Inflammatory macrophage treated with lipopolysaccharide for 1 hour (primary cell): ENCODE measurements around the gene NECAB2.

Experiments used
- DNase-seq, 2 donors: peaks; one replicate each; pipeline ENCODE4 v3.0.0-alpha.2; 2020 to 2022

The NECAB2 gene

DNA sequence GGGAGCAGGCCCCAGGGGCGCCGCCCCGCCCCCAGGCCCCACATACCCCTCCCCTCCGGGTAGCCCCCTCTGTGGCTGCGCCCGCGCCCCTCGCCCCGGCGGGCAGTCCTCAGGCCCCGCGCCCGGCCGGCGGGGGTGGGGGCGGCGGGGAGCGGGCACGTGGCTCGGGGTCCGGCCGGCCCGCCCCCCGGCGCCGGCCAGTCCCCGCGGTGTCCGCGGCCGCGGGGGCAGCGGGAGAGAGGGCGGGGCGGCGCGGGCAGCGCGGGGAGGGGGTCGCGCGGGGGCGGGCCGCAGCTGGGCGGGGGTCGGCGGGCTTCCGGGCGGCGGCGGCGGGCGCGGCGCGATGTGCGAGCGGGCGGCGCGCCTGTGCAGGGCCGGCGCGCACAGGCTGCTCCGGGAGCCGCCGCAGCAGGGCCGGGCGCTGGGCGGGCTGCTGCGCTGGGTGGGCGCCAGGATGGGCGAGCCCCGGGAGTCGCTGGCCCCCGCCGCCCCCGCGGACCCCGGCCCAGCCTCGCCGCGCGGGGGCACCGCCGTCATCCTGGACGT is 335 bp downstream of the NECAB2 start:
- DNase-seq, result no peak

DNA sequence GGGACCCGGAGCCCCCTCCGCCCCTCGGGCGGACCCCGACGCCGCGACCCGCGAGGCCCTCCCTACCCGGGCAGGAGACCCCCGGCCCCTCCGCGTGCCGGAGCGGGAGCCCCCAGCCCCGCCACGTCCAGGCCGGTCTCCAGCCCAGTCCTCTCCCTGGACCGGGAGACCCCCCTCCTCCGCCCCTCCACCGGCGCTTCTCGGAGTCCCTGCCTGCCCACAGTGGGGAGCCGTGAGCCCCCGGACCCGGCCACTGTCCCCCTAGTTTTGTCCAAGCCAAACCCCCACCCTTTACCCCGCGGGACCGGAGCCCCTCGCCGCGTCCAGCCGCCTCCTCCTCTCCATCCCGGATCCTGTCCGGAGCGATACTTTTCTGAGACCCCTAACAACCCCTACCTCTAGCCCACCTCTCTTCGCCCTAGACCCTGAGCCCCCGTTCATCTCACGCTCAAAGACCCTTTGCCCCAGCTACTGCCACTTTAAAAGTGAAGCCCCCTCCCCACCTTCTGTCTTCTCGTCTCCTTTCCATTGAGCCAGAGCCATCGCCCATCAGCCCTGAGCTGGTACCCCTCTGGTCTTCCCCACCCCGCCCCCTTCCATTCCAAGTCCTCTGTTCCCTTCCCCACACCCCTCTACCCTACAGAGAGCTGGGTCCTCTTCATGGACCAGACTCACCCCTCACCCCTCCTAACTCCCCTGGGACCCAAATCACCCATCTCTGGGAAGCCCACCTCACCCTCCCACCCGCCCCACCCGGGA is 1.0 kb downstream of the NECAB2 start:
- no peak for DNase-seq

DNA sequence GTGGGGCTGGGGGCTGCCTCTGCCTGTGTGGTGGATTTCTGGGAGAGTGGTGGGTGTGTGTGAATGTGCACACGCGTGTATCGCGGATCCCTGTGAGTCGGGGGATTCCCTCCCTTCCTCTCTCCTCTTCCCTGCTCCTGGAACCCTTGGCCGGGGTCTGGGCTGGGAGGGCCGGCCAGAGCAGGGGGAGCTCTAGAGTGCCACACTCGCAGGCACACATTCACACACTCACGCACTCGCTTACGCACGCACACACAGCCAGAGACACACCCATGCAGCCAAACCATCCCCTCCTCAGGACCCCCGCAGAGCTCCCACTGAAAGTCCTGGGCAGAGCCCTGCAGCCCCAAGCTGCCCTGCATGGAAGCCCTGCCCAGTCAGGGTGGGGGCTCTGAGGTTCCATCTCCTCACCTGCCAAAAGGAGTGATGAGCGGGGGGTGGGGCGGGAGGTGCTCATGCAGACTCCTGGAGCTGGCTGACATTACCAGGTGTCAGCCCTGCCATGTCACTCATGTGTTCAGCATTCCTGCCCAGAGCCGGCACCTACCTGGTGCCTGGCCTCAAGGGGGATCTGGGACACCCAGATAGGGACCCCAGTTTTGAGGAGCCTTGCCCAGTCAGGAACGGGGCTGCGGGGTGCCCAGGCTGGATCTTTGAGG is 1.9 kb downstream of the NECAB2 start:
- DNase-seq, result no peak

GRCh38 chr16:83970430-83970815 is 2.4 kb downstream of the NECAB2 start:
- no peak for DNase-seq

DNA sequence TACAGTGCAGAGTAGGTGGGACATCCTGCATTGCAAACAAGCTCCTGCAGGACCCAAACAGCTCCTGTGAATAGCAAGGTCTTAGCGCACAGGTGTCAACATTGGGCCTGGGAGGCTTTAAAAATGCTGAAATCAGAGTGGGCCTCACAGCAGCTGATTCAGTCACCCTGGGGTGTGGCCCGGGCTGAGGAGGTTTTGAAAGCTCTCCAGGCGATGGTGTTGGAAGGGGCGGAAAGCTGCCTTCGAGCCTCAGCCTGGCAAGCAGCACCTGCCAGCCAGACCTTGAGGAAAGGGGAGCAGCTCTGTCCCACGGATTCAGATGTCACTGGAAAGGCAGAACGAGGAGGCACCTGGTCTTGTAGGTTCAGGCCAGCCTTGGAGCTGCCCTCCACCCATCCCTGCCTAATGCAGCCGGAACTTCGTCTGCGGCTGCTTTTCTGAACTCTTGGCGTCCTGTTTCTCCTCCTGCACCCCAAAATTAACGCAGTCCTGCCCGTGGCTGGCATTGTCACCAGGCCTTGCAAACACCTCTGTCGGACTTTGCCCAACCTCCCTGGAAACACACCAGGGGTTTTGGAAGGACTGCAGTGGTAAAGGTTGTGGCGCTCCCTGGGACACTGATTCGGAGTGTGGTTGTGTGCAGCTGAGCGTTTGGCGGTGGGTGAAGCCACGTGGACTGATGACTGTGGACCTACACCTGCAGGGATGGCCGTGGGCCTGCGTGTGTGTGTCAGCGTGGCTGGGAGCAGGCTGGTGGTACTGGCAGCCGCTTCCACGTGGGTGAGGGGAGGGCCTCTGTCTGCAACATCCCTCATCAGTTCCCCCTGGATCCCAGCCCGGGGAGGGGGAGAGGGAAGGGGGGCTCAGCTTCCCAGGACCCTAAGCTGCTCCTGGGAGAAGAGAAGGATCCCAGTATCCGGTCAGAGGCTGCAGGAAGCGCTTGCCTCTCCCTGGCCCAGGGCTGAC is 3.4 kb downstream of the NECAB2 start:
- no peak for DNase-seq

GRCh38 chr16:83972256-83973008 is 4.4 kb downstream of the NECAB2 start:
- DNase-seq, result no peak

- no peak for DNase-seq
These were observed 5.0 kb downstream of the NECAB2 start for GRCh38 chr16:83973077-83973476.

GRCh38 chr16:83973581-83974385 is 5.7 kb downstream of the NECAB2 start:
- DNase-seq, result no peak

DNA sequence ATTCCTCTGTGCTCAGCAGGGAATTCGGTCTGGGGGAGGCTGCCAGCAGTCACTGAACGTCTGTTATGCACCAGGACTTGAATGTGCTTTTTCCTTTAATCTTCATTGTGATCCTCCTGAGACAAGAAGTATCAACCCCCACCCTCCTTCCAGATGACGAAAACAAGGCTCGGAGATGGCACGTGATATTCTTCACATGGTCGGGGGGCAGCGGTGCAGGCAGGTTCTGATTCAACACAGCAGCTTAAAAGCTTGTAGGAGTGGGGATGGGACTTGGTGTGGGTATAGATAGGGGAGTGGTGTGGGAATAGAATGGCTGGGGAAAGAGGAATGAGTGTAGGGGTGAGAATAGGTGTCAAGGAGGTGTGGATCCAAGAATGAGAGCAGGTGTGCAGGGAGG is 6.4 kb downstream of the NECAB2 start:
- DNase-seq, result no peak

- no peak for DNase-seq
These were observed 7.7 kb downstream of the NECAB2 start for GRCh38 chr16:83975590-83976260.

DNA sequence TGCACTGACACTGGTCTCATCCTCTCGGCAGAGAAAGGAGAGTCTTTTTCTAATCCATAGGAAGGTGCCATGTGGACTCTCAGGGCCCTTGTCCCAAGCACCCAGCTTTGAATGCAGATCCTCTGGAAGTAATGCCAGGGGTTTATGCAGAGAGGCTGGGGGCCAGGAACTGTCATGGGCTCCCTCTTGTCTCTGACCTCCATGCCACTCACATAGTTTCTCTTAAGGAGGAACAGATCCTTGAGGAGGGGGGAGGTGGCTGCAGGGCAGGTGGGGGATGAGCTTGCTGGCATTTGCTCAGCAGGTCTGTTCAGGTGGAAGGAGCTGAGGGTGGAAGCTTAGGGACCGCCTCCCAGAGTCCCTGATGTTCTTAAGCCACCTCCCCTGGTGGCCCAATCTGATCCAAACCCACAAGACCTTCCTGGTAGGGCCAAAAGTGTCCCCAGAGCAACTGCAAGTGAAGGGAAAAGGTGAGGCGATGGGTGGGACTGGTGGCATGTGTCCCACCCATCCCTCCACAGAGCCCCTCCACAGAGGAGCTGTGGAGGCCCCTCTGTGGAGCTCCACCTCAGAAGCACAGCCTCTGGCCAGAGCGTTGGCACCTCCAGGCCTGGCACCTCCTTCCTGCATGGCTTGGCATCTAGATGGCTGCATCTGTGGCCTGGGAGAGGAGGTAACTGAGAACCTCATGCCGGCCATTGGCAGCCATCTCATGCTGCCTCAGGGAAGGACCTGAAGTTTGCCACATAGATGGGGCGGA is 9.2 kb downstream of the NECAB2 start:
- DNase-seq, result no peak

DNA sequence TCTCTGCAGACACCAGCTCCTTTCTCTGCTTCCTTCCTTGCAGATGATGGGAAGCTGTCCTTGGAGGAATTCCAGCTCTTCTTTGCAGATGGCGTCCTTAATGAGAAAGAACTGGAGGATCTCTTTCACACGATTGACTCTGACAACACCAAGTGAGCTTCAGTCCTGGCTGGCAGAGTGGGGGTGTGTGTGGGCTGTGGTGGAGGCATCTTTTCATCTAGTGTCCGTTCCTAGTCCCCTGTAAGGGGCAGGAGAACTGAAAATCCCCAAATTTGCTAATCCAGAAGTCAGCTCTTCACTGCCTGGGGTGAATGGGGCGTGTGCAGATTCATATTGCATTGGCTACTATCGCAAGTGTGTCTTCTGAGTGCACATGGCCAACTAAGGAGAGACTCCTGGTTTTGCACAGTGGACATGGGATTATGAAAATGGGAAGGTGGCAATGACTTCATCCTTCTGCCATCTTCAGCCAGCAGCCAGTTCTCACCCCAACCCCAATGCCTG is 10.4 kb downstream of the NECAB2 start:
- DNase-seq, result no peak

DNA sequence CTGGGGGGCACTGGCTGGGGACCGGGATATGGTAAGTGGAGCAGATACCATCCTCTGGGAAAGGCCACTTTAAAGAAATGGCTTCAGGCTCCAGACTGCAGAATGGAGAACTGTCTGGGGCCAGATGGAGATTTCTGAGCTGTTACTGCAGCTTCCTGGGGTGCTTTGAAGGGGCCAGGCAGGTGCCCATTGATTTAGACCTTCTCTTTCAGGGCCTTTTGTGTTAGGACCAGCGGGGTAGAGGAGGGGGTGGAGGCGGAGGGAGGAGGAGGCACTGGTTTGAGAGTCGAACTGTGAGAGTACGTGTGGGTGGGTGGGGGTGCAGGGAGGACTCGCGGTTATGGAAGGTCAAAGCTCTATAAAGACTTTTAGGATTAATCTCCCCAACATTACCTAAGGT is 11.4 kb downstream of the NECAB2 start:
- no peak for DNase-seq

DNA sequence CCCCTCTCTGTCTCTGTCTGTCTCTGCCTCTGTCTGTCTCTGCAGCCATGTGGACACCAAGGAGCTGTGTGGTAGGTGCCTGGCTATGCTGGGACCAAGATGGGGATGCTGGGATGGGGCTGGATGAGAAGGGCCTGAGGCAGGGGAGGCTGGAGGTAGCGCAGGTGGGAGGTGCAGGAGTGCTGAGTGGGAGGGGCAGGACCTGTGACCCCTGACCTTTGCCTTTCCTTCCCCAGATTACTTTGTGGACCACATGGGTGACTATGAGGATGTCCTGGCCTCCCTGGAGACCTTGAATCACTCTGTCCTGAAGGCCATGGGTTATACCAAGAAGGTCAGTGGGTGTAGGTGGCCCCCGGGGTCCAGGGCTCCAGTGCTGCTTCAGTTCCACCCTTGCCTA is 12.8 kb downstream of the NECAB2 start:
- no peak for DNase-seq

DNA sequence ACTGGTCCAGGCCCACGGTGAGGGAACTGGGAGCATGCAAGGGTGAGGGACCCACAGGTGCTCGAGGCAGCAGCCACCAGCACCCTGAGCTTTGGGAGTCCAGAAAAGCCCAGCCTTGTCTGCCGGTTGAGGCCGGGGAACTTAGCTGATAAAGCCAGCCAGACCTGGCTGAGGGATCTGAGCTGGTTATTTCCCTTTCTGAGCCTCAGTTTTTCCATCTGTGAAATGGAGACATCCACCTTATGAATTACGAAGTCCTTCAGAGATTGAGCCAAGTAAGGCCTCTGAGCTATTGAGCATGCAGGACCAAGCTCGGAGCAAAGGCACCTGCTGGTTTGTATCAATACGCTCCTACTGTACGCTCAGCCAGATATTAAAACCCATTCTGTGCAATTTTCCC is 13.8 kb downstream of the NECAB2 start:
- DNase-seq, result no peak

- DNase-seq, result no peak
These were observed 15.4 kb downstream of the NECAB2 start for GRCh38 chr16:83983491-83983890.

DNA sequence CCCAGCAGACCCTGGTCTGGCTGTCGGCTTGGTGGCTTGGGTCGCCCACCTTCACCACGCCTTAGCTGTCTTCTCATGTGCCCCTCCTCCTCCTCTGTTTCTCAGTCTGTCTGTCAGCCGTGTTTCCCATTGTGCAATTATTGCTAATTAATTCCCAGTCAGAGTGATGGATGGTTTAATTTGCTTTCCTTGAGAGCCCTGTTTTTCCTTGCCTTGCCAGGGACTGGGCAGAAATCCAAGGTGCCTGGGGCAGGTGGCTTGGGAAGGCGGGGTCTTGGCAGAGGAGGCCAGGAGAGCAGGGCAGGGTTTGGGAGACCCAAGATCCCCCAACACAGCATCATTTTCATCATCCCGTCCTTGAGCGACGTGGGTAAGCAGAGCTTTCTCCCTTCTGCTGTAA is 21.3 kb downstream of the NECAB2 start:
- DNase-seq, result no peak

DNA sequence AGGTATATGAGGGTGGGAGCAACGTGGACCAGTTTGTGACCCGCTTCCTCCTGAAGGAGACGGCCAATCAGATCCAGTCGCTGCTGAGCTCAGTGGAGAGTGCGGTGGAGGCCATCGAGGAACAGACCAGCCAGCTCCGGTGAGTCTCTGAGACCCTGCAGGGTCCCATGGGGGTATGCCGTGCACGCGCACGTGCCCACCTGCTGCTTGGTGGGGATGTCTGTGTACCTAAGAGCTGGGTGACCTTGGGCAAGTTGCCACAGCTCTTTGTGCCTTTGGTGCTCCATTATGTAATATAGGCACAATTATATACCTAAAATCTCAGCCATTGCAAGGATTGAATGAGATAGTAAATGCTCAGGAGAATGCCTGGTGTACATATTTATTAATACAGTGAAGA is 22.4 kb downstream of the NECAB2 start:
- DNase-seq, result no peak

- no peak for DNase-seq
These were observed 24.6 kb downstream of the NECAB2 start for GRCh38 chr16:83992624-83993023.

- peak; percentile 85 to 90 for DNase-seq
These were observed 26.0 kb downstream of the NECAB2 start for GRCh38 chr16:83994087-83994486.
